GM19438 (cell line): ENCODE measurements around the gene CABP4.
A peak's percentile ranks its signal among the peaks of the same experiment; 100 is the strongest.

Experiments used
- ATAC-seq: cut with Tn5 transposase; IDR thresholded peaks from one replicate; pipeline ENCODE4 v1.9.1; 2021; ENCODE audit warnings: low read depth; ENCODE audit not compliant: unreplicated experiment

CABP4 gene

DNA sequence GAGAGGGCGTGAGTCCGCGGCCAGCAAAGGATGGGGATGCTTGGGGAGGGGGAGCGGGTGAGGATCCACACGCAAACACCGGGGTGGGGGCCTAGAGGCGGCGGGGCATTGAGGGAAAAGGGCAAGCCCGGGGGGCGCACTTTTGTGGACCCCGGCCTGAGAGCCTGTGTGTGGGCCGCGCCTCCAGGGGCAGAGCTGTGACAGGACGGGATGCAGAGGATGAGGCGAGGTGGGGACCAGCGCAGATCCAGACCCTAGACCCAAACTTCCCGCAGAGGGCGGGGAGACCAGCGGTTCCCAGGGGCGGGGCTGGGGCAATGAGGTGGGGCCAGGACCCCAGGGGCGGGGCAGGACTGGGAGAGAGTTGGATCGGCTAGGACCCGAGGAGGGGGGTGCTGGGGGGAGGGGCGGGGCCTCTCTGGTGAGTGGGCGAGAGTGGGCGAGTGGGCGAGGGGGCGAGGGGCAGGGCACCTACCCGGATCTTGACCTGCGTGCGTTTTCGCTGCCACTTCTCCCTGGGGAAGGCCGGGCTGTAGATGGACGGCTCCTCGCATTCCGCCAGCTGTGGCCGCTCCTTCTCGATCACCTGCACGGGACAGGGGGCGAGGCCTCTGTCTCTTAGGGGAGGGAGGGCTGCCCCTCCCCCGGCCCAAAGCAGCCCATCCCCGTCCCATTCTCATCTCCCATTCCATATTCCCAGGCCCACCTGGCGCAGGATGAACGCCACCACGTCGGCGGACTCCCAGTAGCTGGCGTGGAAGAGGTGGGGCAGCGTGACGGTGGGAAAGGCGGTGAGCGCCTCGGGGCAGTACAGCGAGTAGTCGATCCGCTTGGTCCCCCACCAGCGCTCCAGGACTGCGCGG is 39.4 kb downstream of the CABP4 start:
- ATAC-seq, result no peak

DNA sequence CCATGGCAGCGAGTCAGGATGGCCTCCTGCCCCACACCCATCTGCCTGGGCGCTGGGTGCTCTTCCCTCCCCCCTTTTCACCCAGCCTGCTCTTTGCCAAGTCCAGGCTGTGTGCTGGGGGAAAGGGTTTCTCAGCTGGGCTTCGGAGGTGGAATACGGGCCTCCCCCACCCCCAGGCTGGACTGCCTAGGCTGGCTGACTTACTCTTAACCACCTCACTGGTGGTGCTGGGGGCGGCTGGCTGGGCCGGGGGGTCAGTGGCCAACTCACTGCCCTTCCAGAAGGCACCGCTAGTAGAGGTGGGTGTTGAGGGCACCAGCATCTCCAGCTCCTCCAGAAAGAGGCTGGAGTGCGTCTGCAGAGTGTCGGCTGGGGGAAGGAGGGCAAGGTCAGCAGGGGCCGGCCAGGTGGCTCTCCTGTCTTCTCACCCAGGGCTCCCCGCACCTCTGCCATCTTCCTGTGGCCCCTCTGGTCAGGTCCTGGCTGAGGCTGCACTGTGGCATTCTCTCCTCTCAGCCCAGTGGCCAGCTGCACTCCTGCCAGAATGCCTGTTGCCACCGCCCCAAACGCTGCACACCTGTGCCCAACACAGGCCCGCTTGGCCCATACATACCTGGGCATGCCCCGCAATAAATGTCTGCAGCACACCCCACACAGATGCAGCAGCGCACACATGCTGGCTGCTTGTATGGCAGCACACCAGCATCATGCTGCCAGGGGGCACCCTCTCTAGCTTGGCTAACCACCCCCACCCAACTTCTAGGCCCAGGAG is 40.3 kb downstream of the CABP4 start:
- ATAC-seq, result no peak

DNA sequence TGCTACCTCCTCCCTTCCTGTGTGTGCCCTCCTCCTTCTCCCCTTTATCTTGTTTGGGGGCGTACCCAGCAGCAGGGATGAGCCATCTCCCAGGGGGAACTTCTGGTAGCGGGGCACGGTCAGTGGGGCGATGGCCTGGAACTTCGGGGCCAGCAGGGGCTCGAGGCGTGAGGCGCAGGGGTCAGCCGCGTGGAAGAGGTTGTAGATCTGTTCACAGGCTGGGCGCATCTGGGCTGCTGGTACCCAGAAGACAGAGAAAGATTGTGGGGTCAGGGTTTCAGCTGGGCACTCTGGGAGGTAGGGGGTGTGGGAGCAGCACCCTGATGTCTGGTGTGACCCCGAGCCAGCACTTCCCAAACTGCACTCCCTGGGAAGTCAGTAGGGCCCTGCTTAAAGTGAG is 41.0 kb downstream of the CABP4 start:
- no peak for ATAC-seq

DNA sequence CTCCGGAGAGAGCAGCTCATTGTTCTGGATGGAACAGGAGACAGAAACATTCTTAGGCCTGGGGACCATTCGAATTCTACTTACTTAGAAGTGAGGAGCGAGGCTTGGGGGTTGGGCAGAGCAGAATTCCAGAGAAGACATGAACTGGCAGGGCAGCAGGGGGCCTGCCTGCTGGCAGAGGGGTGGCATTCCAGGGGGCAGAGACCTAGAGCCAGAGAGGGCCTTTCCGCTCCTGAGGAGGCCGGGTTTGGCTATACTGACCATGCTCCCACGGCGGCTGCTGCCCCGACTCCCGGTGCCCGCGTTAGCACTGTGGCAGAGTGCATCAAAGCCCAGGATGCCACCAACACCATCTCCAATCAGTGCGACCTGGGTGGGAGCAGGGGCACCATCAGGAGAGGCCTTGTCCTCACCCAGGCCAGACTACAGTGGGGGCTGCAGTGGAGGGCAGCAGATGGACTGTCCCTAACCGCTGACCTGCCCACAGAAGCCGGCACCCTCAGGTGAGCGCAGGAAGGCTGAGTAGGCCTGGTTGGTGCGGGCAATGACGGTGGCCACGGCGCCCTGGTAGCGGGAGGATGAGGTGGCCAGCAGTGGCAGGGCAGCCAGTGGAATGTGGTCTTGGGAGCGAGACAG is 42.6 kb downstream of the CABP4 start:
- ATAC-seq, result no peak

DNA sequence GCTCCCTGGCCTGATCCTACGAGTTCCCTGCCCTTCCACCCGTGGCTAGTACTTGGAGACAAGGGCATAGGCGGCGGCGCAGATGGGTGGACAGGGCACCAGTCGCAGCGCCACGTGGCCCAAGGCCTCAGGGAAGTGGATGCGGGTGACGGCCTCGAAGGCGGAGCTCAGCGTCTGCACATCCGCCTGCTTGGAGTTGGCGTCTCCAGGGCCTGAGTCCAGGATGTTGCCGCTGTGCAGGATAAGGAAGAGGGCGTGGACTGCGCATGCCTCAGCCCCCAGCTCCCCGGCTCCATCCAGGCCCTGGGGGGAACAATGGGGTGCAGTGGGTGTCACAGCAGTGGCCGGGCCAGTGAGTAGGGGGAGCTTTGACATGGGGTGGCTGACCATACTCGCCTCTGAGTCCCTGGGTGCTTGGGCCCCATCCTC is 43.4 kb downstream of the CABP4 start:
- ATAC-seq, result no peak

DNA sequence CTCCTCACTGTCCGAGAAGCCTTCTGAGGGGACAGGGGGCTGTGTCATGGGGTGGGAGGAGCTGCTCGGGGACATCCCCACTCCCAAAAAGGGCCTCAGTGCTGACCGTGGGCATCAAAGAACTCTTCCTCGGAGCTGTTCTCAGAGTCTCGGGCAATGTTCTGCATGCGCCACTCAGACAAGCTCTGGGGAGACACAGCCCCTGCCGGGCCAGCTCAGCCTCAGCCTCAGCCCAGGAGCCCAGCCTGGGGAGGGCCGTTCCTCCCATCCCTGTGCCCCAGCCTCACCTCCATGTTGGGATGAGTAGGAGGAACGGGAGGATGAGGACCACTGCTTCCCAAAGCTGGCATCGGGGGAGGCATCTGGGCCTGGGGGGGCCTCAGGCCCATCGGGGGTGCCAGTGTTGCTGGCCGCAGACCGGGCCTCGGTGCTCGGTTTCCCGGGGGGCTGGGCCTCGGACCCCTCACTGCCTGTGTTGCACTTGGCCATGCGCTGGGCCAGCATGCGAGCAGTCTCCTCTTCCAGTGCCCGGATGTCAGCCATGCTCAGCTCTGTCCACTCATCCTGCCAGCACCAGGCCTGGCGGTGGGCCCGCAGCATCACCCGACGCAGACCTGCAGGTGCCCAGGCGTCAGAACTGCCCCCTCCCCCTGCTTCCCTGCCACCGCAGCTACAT is 44.8 kb downstream of the CABP4 start:
- no peak for ATAC-seq

DNA sequence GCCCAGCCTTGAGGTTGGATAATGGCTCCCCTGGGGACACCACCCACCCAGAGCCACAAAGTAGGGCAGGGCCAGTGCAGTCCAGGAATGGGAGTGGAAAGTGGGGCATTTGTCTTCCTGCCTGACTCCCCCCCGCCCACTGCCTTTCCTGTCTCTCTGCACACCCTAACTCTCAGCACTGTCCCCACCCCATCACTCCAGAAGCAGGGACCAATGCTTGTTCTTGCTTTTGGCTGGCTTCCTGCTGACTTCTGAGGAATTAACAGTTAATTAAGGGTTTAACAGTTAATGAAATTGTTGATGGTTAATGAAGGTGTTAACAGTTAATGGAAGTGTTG is 45.3 kb downstream of the CABP4 start:
- no peak for ATAC-seq

DNA sequence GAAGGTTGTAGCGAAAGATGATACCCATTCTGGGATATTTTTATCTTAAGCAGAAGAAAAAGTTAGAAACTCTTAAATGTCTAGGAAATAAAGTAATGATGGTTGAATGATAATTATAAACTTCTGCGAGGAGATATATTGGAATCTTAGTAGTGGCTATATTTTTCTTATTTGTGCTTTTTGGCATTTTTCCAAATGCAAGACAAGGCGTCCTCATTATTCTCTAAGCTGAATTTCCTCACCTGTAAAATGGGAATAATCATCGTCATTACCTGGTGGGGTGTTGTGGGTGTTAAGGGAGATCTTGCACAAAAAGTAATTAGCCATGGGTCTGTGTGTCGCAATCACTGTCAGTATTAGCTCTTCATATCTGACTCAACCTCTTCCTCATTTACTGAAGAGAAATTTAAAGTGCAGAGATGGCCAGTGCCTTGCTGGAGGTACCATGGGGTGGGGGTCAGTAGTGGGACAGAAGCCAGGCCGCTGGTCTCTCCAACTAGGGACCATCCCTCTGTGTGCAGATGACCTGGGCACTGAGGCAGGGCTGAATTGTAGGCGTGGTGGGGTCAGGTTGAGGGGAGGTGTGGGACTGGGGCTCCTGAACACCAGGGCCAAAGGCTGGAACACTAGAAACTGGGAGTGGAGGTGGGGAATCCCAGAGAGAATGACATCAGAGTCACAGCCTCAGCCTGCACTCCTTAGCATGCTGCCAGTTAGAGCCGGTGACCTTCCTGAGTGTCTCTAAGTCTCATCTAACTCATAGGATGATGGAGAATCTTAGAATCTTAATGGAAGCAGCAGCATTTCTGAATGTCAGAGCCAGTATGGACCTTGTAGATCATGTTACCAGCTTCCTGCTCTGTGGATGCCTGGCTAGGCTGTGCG is 45.9 kb downstream of the CABP4 start:
- no peak for ATAC-seq

DNA sequence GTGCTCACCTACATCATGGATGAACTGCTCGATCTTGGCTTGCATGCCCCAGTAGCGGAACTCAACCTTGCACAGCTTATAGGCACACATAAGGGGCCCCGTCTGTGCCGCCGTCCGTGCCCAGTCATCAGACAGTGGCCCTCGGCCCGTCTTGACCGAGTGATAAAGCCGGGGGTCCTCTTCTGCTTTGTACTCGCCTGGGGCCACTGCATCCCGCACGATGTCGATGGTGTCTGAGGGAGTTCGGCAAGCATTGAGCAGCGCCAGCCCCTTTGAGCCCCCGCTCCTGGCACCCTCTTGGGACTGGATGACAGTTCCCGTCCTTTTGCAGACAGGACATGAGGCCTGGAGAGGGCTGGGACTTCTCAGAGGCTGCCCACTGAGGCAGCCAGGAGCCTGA is 46.7 kb downstream of the CABP4 start:
- ATAC-seq, result no peak

DNA sequence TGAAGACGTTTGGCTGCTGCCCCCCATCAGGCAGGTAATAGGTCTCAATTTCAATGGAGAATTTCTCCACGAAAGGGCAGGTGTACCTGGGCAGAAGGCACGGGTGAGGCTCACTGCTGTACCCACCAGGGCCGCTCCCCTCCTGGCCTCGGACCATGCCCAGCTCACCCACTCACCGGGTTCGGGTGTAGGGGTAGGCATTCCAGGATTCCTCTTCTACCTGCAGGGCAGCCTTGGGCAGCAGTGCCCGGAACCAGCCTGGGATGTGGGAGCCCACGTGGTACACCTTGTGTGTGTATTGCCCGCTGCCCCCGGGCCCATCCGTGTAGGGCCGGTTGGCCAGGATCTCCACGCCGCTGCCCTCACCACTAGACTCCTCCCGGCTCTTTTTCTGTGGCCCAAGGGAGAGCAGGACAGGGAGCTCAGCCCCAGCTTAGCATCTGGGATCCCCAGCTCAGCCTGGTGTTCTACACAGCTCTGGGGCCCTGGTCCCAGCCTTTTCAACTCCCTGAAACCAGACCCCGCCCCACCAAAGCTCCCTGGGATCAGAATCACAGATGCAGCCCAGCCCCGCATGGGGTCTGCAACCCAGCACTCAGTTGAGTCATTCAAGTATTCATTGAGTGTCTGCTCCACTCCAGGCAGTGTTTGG is 47.3 kb downstream of the CABP4 start:
- ATAC-seq, result no peak

DNA sequence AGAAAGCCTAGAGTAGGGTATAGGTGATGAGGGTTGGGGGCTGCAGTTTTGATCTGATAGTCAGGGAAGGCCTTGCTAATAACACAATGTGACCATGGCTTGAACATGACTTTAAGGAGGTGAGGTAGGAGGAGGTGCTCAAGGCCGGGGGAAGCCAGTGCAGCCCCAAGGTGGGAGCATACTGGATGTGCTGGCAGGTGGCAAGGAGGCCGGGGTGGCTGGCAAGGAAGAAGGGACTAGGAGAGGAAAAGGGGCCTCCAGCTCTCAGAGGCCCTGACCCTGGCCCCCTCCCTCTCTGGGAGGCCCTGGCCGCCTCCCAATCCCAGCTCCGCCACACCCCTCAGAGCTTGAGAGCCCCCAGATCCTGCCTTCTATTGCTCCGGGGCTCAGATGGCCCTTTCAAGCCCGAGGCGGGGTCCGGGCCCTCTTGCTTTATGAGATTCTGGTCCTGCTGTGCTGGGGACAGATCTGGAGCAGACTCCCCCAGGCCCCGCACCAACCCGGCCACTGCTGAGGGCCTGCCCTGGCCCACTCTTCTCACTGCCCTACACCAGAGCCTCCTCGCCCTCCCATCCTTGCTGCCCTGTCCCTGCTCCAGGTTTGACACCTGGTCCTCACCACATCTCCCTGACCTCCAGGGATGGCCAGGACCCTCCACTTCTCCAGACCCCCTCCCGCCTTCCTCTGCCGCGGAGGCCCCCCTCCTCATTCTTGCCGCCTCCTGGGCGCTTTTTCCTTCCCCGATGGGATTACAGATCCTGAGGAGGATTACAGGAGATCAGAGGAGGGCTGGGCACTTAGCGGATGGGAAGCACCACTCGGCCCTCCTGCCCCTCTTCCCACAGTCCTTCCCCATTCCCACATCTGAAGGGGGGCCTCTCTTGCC is 48.2 kb downstream of the CABP4 start:
- no peak for ATAC-seq

DNA sequence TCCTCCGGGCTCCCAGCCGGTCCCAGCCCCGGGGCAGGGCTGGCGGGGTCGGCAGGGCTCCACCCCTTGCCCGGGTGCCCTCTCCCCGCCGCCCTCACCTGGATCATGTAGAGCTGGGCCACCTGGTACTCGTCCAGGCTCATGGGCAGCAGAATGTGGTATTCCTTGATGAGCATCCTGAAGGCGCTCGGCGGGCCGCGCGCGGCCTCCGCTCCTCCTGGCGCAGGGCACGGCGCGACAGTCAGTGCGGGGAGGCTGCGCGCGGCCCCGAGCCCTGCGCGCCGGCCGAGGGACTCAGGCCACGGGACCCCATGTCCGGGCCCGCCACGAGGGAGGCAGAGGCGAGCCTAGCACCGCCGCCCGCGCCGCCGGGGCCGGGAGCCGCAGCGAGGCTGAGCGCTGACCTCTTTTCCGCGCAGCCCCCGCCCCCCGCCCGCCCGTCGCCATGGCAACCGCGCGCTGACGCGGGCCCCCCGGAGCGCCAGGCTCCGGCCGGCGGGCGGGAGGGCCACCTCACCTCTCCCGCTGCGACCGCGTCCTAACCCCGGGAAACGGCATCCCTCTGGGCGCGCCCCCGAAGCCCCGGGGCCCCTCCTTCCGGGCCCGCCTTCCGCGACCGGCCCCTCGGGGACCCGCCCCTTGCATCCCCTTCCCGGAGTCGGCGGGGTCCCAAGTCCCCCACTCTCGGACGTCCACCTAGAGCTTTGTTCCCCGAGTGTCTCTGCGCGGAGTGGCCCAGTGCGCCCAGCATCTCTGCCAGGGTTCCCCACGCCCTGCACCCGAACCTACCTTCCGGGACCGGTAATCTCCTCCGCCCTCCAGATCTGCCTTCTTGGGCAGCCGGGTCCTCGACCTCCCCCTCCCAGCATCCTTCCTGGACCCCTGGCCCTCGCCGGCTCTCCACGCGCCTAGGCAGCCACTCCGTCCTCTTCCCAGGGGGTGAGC is 49.1 kb downstream of the CABP4 start:
- ATAC-seq, result no peak

DNA sequence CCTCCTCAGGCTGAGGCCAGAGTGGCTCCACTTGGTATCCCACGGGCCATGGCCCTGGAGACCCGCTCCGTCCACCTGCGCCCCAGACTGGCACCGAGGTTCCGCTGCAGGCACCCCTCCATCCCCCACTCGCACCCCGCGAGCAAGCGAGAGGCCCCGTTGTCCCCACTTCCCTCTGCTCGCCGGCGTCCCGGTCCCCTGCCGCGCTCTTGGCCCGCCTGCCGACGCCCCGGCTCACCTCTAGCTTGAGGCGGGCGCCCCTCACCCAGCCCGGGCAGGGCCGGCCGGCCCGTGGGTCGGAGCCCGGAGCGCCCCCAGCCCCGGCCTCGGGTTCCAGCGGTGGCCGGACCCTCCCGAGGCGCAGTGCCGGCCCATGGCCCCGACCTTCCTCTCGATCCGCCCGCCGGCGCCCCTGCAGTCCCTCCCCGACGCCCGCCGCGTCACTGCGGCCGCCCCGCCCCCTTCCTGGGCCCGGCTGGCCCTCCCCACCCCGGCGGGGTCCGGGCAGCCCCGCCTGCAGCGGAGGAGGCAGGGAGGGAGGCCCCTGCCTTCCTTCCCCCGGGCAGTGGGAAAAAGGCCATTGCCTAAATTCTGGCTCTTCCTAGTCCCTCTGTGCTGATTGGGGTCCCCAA is 49.9 kb downstream of the CABP4 start, which contains the start of gene PITPNM1:
Gene PITPNM1, minus strand, starts transcription at position 414 of the 632 bp plus-strand sequence. CDS start 1,183 bp downstream, outside the sequence.
- ATAC-seq, result peak; percentile 21

DNA sequence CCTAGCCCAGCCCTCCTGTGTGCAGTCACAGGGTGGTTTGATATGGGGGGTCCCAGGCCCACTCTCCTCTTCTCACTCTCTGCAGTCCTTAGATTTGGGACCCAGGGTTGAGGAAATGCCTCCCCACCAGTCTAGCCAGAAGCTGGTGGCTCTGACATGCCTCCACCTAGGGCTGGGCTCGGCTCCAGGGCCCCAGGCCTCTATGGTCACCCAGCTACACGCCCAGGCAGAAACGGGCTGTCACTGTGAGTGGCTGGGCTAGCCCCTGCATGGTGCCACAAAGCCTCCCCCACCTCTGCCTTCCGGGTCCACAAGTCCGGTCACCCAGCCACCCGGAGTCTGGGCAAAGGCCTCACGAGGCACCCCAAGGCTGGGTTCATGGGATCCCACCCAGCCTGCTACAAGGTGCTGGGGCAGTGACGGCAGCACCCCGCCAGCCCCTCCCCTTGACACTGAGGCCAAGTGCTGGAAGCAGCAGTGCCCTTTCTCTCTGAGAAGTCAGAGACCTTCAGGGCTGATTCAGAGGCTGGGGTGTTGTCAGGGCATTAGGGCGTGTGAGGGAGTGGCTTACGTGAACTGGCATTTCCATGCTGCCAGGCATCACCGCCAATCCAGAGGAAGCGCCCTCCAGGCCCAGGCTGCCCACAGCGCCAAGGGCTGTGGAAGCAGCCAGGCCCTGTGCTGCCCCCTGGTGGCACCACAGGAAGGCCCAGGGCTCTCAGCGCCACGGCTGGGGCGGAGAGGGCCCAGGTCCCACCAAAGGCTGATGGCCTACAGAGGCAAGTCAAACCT is 50.6 kb downstream of the CABP4 start:
- ATAC-seq, result no peak

DNA sequence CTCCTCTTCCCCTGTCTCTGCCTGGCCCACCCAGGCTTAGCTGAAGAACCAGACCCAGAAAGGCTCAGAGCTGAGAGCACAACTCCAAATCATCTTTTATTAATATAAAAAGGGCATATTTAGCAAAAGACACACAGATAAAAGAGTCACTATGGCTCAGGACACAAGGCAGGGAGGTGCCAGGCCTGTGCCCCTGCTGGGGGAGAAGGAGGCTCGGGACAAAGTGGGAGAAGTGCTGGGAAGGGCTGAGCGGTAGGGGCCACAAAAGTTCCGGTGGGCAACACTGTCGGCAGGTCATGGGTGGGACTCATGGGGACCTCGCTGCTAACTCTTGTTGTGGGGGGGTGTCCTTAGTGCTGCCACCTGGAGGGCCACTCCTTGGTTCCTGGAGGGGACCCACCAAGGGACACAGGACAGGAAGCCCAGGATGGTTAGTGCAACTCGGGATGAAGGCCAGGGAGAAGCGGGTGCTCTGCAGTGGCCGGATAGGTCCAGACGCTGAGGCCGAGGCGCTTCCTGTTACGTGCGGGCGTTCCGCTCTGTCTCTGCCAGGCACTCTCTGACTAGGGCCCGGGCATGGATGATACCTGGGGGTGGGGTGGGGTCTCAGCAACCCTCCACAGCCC is 51.4 kb downstream of the CABP4 start:
- no peak for ATAC-seq
